Type B pancreatic cell (in vitro differentiated cells): ENCODE data around the gene CCDC51. TPM values are rescaled to one million over a fixed set of nuclear protein-coding genes. Genes with fewer than 3 reads are reported as not detected.

Experiments
- DNase-seq: peaks from one replicate; pipeline ENCODE4 v3.0.0; 2021; ENCODE audit warnings: mixed read lengths; ENCODE audit not compliant: unreplicated experiment; ENCODE audit errors: extremely low spot score
- H3K27ac Mint-ChIP-seq: 2 replicates; pipeline ENCODE4 v1.8.0; 2021; ENCODE audit warnings: mild to moderate bottlenecking, mixed read lengths
- H3K27me3 Mint-ChIP-seq: 2 replicates; pipeline ENCODE4 v1.8.0; 2021; ENCODE audit warnings: mixed read lengths
- H3K36me3 Mint-ChIP-seq: 2 replicates; pipeline ENCODE4 v1.8.0; 2021; ENCODE audit warnings: mixed read lengths
- H3K4me1 Mint-ChIP-seq: one replicate; pipeline ENCODE4 v1.8.0; 2021; ENCODE audit warnings: mixed read lengths; ENCODE audit not compliant: unreplicated experiment
- H3K4me3 Mint-ChIP-seq: 2 replicates; pipeline ENCODE4 v1.8.0; 2021; ENCODE audit warnings: mild to moderate bottlenecking, mixed read lengths
- H3K9me3 Mint-ChIP-seq: 2 replicates; pipeline ENCODE4 v1.8.0; 2021; ENCODE audit warnings: mixed read lengths
- CTCF ChIP-seq: fragments of 200-600 bp; sonication (generic); conservative IDR thresholded peaks from 2 replicates; pipeline ENCODE4 v1.5.0; 2021; ENCODE audit warnings: antibody characterized with exemption, mild to moderate bottlenecking
- total RNA-seq: library from RNA; stranded (reverse); gene quantifications from 2 replicates; pipeline ENCODE4 v1.2.1, GENCODE V29; 2021; ENCODE audit warnings: low replicate concordance

Gene CCDC51
- total RNA-seq, 1 donor from 2014 or later = 15.0 TPM

GRCh38 chr3:48418140-48418539 is 21.8 kb downstream of the CCDC51 start:
- peaks cover 5% of the 10 kb centered on the region for H3K36me3 Mint-ChIP-seq
- no peak overlapping the region for H3K4me3 Mint-ChIP-seq
- peaks cover 3% of the 10 kb centered on the region for H3K4me1 Mint-ChIP-seq
- TF ChIP-seq CTCF = no peak
- no peak overlapping the region for H3K27ac Mint-ChIP-seq
- no peak for DNase-seq
- no peaks in the 10 kb centered on the region for H3K27me3 Mint-ChIP-seq
- H3K9me3 Mint-ChIP-seq = no peaks in the 10 kb centered on the region

GRCh38 chr3:48417529-48418108 is 22.3 kb downstream of the CCDC51 start:
- peaks cover 5% of the 10 kb centered on the region for H3K36me3 Mint-ChIP-seq
- TF ChIP-seq CTCF = no peak
- H3K9me3 Mint-ChIP-seq = no peaks in the 10 kb centered on the region
- DNase-seq = no peak
- no peaks in the 10 kb centered on the region for H3K4me1 Mint-ChIP-seq
- no peak overlapping the region for H3K4me3 Mint-ChIP-seq
- no peaks in the 10 kb centered on the region for H3K27me3 Mint-ChIP-seq
- H3K27ac Mint-ChIP-seq = no peak overlapping the region

- Mint-ChIP-seq H3K27me3 (no peaks in the 10 kb centered on the region), H3K9me3 (no peaks in the 10 kb centered on the region), H3K4me3 (no peak overlapping the region), H3K27ac (peak overlapping the region; percentile 43), H3K36me3 (peaks cover 8% of the 10 kb centered on the region), H3K4me1 (no peaks in the 10 kb centered on the region)
- no peak for DNase-seq
- TF ChIP-seq CTCF = no peak
Observed at GRCh38 chr3:48416546-48416945, 23.4 kb downstream of the CCDC51 start.

- TF ChIP-seq CTCF = no peak
- H3K9me3 Mint-ChIP-seq = no peaks in the 10 kb centered on the region
- H3K4me3 Mint-ChIP-seq = no peak overlapping the region
- H3K36me3 Mint-ChIP-seq = peaks cover 8% of the 10 kb centered on the region
- no peaks in the 10 kb centered on the region for H3K4me1 Mint-ChIP-seq
- DNase-seq = no peak
- no peaks in the 10 kb centered on the region for H3K27me3 Mint-ChIP-seq
- peak overlapping the region; percentile 43 for H3K27ac Mint-ChIP-seq
Observed at GRCh38 chr3:48416091-48416505, 23.8 kb downstream of the CCDC51 start.

- H3K4me1 Mint-ChIP-seq = no peaks in the 10 kb centered on the region
- H3K36me3 Mint-ChIP-seq = peaks cover 8% of the 10 kb centered on the region
- H3K27ac Mint-ChIP-seq = no peak overlapping the region
- DNase-seq = no peak
- peak; percentile 20 for TF ChIP-seq CTCF
- H3K9me3 Mint-ChIP-seq = no peaks in the 10 kb centered on the region
- H3K27me3 Mint-ChIP-seq = no peaks in the 10 kb centered on the region
- H3K4me3 Mint-ChIP-seq = no peak overlapping the region
Observed at GRCh38 chr3:48415251-48415953, 24.5 kb downstream of the CCDC51 start.
